ENCODE data around the gene ATP5PD.

ATP5PD gene

GRCh38 chr17:75046407-75047289, at the start of gene ATP5PD, which contains the start of gene KCTD2:
Gene ATP5PD, minus strand, starts transcription at chr17:75046969. Its CDS starts 4,319 bp downstream, at chr17:75042650.
Gene KCTD2, plus strand, starts transcription at chr17:75047225. Its CDS starts 26 bp downstream, at chr17:75047251.
- no peaks in the 10 kb centered on the region for H3K36me3 ChIP-seq (ENCODE audit: control insufficient read depth, insufficient read depth, low read length)
- peak within 1 kb of the TSS; percentile 93 for H3K9ac ChIP-seq (ENCODE audit: low read length)
- peaks cover 6% of the 10 kb centered on the region for H3K4me1 ChIP-seq (ENCODE audit: control insufficient read depth, insufficient read depth, low read length)
- H3K4me3 ChIP-seq (ENCODE audit: low read length) = peak within 1 kb of the TSS; percentile 70
- H3K27me3 ChIP-seq (ENCODE audit: control insufficient read depth, insufficient read depth, low read length) = no peaks in the 10 kb centered on the region
- H3K9me3 ChIP-seq (ENCODE audit: control insufficient read depth, low read length) = no peaks in the 10 kb centered on the region

GRCh38 chr17:75096082-75096625, 49.4 kb upstream of the ATP5PD start:
- H3K27me3 ChIP-seq (ENCODE audit: control insufficient read depth, insufficient read depth, low read length) = no peaks in the 10 kb centered on the region
- no peaks in the 10 kb centered on the region for H3K9me3 ChIP-seq (ENCODE audit: control insufficient read depth, low read length)
- H3K36me3 ChIP-seq (ENCODE audit: control insufficient read depth, insufficient read depth, low read length) = no peaks in the 10 kb centered on the region
- H3K4me1 ChIP-seq (ENCODE audit: control insufficient read depth, insufficient read depth, low read length) = peaks cover 57% of the 10 kb centered on the region
- H3K9ac ChIP-seq (ENCODE audit: low read length) = no peak overlapping the region
- no peak overlapping the region for H3K4me3 ChIP-seq (ENCODE audit: low read length)

DNA sequence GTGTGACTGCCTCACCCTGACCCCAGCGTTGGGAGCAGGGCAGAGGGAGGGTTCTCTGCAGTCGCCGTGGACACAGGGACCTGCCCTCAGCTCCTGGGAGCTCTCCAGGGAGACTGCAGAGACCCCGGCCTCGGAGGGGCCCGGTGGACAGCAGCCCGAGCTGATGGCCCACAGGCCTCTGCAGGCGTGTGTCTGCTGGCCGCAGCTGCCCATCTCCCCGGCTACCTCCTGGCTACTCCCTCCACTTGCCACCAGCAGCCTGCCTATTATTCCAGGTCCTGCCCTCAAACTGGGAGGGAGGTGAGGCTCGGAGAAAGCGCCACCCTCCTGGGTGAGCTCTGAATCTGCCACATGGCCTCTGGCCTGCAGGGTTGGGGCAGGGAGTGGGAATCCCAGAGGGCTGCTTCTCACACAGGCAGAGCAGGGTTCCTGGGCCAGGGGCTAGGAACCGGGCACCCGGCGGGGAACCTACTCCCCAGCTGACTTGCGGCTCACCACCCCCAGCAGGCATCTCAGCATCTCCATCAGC, 48.2 kb upstream of the ATP5PD start:
- peaks cover 69% of the 10 kb centered on the region for H3K4me1 ChIP-seq (ENCODE audit: control insufficient read depth, insufficient read depth, low read length)
- H3K27me3 ChIP-seq (ENCODE audit: control insufficient read depth, insufficient read depth, low read length) = no peaks in the 10 kb centered on the region
- no peaks in the 10 kb centered on the region for H3K36me3 ChIP-seq (ENCODE audit: control insufficient read depth, insufficient read depth, low read length)
- no peaks in the 10 kb centered on the region for H3K9me3 ChIP-seq (ENCODE audit: control insufficient read depth, low read length)
- H3K9ac ChIP-seq (ENCODE audit: low read length) = peak overlapping the region; percentile 25
- no peak overlapping the region for H3K4me3 ChIP-seq (ENCODE audit: low read length)

DNA sequence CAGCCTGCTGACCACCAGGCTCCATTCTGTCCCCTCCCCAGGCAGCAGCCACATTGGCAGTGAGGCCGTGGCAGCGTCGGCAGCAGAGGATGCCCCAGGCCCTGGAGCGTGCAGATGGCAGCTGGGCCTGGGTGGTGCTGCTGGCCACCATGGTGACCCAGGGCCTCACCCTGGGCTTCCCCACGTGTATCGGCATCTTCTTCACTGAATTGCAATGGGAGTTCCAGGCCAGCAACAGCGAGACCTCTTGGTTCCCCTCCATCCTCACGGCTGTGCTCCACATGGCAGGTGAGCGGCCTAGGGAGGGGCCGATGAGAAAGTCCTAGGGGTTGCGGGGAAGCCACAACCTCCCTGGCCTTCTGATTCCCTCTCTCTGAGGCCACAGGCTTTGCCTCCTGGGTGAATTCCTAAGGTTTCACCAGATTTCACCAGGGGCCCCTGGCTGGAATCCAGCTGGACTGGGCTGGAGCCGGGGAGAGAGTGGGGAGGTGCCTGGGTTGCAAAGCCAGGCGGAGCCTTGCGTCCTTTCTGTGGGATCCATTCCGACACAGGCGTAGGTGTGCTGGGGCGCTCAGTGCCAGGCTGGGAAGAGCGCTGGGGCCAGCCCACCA, 46.9 kb upstream of the ATP5PD start:
- no peaks in the 10 kb centered on the region for H3K27me3 ChIP-seq (ENCODE audit: control insufficient read depth, insufficient read depth, low read length)
- no peaks in the 10 kb centered on the region for H3K36me3 ChIP-seq (ENCODE audit: control insufficient read depth, insufficient read depth, low read length)
- H3K9ac ChIP-seq (ENCODE audit: low read length) = peak overlapping the region; percentile 38
- peaks cover 82% of the 10 kb centered on the region for H3K4me1 ChIP-seq (ENCODE audit: control insufficient read depth, insufficient read depth, low read length)
- no peaks in the 10 kb centered on the region for H3K9me3 ChIP-seq (ENCODE audit: control insufficient read depth, low read length)
- H3K4me3 ChIP-seq (ENCODE audit: low read length) = no peak overlapping the region

GRCh38 chr17:75091855-75092327, 45.1 kb upstream of the ATP5PD start:
- peak overlapping the region; percentile 5 for H3K4me3 ChIP-seq (ENCODE audit: low read length)
- H3K27me3 ChIP-seq (ENCODE audit: control insufficient read depth, insufficient read depth, low read length) = no peaks in the 10 kb centered on the region
- peaks cover 95% of the 10 kb centered on the region for H3K4me1 ChIP-seq (ENCODE audit: control insufficient read depth, insufficient read depth, low read length)
- H3K36me3 ChIP-seq (ENCODE audit: control insufficient read depth, insufficient read depth, low read length) = no peaks in the 10 kb centered on the region
- peak overlapping the region; percentile 61 for H3K9ac ChIP-seq (ENCODE audit: low read length)
- H3K9me3 ChIP-seq (ENCODE audit: control insufficient read depth, low read length) = no peaks in the 10 kb centered on the region

DNA sequence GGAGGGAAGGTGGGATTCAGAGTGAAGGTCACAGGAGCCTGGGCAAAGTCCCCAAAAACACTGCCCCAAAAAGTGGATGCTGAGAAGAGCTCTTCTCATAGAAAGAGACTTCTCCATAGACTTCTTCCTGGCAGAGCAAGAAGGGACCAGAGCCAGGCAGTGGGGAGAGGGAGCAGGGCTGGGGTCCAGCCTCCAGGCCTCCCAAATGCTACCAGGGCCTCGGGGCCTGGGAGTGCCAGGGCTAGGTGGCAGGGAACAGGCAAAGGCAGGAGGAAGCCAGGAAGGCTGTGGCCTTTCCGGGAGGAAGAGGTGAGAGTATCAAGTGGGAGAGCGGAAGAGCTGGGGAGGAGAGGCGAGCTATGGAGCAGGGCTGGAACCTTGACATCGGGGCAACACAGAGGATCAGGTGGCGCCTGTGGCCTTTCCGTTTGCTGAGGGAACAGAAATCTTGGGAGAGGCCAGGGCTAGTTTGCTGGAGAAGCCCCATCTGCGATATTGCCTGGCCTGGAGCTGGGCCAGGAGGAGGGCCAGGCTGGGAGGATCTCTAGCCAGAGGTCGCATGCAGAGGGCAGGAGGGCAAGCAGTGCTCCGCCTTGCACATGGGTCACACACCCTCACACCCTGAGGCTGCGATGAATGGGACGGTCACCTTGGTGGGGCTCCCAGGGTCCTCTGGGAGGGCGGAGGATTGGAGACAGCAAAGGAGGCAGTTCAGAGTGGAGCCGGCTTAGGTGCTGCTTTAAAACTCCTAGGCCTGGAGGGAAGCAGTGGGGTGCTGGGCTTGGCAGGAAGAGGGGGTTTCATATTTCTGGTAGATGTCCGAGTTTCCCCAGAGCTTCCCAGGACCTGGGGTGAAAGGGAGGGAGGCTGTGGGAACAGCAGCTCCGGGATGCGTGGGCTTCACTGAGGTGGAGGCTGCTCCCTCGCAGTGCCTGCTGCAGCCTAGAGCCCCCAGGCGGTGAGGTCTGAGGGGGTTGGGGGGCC, 44.4 kb upstream of the ATP5PD start:
- no peaks in the 10 kb centered on the region for H3K27me3 ChIP-seq (ENCODE audit: control insufficient read depth, insufficient read depth, low read length)
- no peaks in the 10 kb centered on the region for H3K9me3 ChIP-seq (ENCODE audit: control insufficient read depth, low read length)
- H3K4me3 ChIP-seq (ENCODE audit: low read length) = peak overlapping the region; percentile 5
- H3K4me1 ChIP-seq (ENCODE audit: control insufficient read depth, insufficient read depth, low read length) = peaks cover 96% of the 10 kb centered on the region
- peak overlapping the region; percentile 61 for H3K9ac ChIP-seq (ENCODE audit: low read length)
- no peaks in the 10 kb centered on the region for H3K36me3 ChIP-seq (ENCODE audit: control insufficient read depth, insufficient read depth, low read length)

- Histone ChIP-seq H3K4me1 (ENCODE audit: control insufficient read depth, insufficient read depth, low read length) (peaks cover 86% of the 10 kb centered on the region), H3K4me3 (ENCODE audit: low read length) (peak overlapping the region; percentile 47), H3K9me3 (ENCODE audit: control insufficient read depth, low read length) (no peaks in the 10 kb centered on the region), H3K9ac (ENCODE audit: low read length) (peak overlapping the region; percentile 93), H3K27me3 (ENCODE audit: control insufficient read depth, insufficient read depth, low read length) (no peaks in the 10 kb centered on the region), H3K36me3 (ENCODE audit: control insufficient read depth, insufficient read depth, low read length) (no peaks in the 10 kb centered on the region)
Measured at GRCh38 chr17:75088465-75089417, 42.0 kb upstream of the ATP5PD start.

DNA sequence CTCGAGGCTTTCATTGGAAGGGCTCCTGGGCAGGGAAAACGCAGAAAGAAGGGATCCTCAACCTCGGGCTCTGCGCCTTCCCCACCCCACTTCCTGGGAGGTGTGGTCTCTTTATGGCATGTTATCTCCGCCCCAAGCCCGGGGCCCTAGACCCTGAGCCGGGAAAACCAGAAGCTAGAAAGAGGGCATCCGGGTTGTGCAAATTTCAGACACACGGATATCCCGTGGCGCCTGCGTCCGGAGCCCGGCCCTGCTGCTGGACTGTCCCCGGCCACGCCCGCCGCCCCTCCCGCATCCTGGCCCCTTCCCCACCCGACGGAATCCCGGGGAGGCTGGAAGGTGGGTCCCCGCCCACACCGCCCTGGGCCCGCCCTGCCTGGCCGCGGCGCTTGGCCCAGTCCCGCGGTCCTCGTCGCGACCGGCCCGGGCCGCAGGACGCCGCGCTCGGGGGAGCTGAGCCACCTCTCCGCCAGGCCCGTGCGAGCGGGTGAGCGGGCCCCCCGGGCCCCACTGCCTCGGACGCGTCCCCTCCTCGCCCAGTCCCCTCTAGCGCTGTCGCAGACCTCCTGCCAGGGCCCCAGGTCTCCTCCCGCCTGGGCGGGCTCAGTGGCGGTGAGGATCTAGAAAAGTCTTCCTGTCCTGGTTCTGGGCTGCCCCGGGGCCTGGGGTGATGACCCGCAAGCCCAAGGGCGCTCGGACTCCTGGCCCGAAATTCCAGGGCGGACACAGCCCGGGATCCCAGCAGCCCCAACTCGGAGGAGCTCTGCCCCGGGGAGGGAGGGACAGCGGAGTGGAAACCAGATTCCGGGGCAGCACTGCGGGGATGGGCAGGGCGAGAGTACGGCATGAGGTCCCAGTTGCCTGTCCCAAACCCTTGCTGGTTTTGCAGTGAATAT, 41.0 kb upstream of the ATP5PD start, which contains the start of gene SLC16A5:
SLC16A5 (plus strand) TSS at position 397 of the 896 bp plus-strand sequence. CDS start 5,683 bp downstream, outside the sequence.
- Histone ChIP-seq H3K9ac (ENCODE audit: low read length) (peak within 1 kb of the TSS; percentile 93), H3K9me3 (ENCODE audit: control insufficient read depth, low read length) (no peaks in the 10 kb centered on the region), H3K4me3 (ENCODE audit: low read length) (peak within 1 kb of the TSS; percentile 47), H3K27me3 (ENCODE audit: control insufficient read depth, insufficient read depth, low read length) (no peaks in the 10 kb centered on the region), H3K4me1 (ENCODE audit: control insufficient read depth, insufficient read depth, low read length) (peaks cover 77% of the 10 kb centered on the region), H3K36me3 (ENCODE audit: control insufficient read depth, insufficient read depth, low read length) (no peaks in the 10 kb centered on the region)

- H3K27me3 ChIP-seq (ENCODE audit: control insufficient read depth, insufficient read depth, low read length) = no peaks in the 10 kb centered on the region
- peak overlapping the region; percentile 47 for H3K4me3 ChIP-seq (ENCODE audit: low read length)
- no peaks in the 10 kb centered on the region for H3K36me3 ChIP-seq (ENCODE audit: control insufficient read depth, insufficient read depth, low read length)
- H3K9me3 ChIP-seq (ENCODE audit: control insufficient read depth, low read length) = no peaks in the 10 kb centered on the region
- peak overlapping the region; percentile 93 for H3K9ac ChIP-seq (ENCODE audit: low read length)
- H3K4me1 ChIP-seq (ENCODE audit: control insufficient read depth, insufficient read depth, low read length) = peaks cover 71% of the 10 kb centered on the region
Measured at GRCh38 chr17:75087182-75087557, 40.4 kb upstream of the ATP5PD start.
